Thyroid gland (tissue), 4 donors: ENCODE measurements around the gene PXT1. TPM values are rescaled to one million over a fixed set of nuclear protein-coding genes. Genes with fewer than 3 reads are reported as not detected.
A peak's percentile ranks its signal among the peaks of the same experiment; 100 is the strongest.

Experiments
- DNase-seq, 2 donors: peaks; one replicate each; pipeline ENCODE4 v3.0.0-alpha.2; 2019
- H3K27ac ChIP-seq, 3 donors: fragments of 200-600 bp; sonication (generic); 1 replicate in 2 of 3; 2 replicates in 1 of 3; pipeline ENCODE4 v1.5.1; 2016 to 2019; ENCODE audit warnings: mild to moderate bottlenecking in 1 of 3, moderate library complexity in 1 of 3
- H3K27me3 ChIP-seq: fragments of 200-600 bp; sonication (generic); one replicate; pipeline ENCODE4 v1.5.1; 2019
- H3K36me3 ChIP-seq, 2 donors: fragments of 200-600 bp; sonication (generic); one replicate each; pipeline ENCODE4 v1.5.1; 2016 to 2019
- H3K4me1 ChIP-seq, 2 donors: fragments of 200-600 bp; sonication (generic); one replicate each; pipeline ENCODE4 v1.5.1; 2017 to 2019
- H3K4me3 ChIP-seq, 3 donors: fragments of 200-600 bp; sonication (generic); replicated peaks in 1 of 3; 1 replicate in 2 of 3; 2 replicates in 1 of 3; pipeline ENCODE4 v1.5.1; 2016; ENCODE audit warnings: mild to moderate bottlenecking in 1 of 3
- H3K9me3 ChIP-seq: fragments of 200-600 bp; sonication (generic); one replicate; pipeline ENCODE4 v1.5.1; 2017
- POLR2A ChIP-seq, 2 donors: fragments of 450-650 bp; IDR thresholded peaks; one replicate each; pipeline ENCODE4 v1.6.1; 2017; ENCODE audit warnings: antibody characterized with exemption in 2 of 2, mild to moderate bottlenecking in 2 of 2, moderate library complexity in 1 of 2
- WGBS, 2 donors: methylation state at CpG; one replicate each; pipeline ENCODE4 v1.1.5; 2017; 5-methylcytosine and 5-hydroxymethylcytosine counted together
- intact Hi-C: fragments of 100-400 bp; cut with DNase I; formaldehyde crosslinking; loops from one replicate; pipeline ENCODE4 v1.15.1; 2023
- total RNA-seq, 4 donors: library from RNA; depleted of rRNA; stranded (reverse); fragments of >200 nt; gene quantifications; one replicate each; pipeline ENCODE4 v1.2.3, GENCODE V29; 2016
- TF ChIP-seq, protein P1 (sequence below), 6 experiments: fragments of 200-600 bp in 3 of 6; fragments of 450-650 bp in 3 of 6; sonication (generic) in 3 of 6; IDR thresholded peaks; one replicate each; pipeline ENCODE4 v1.5.1; 2016 to 2019; ENCODE audit warnings: antibody characterized with exemption in 6 of 6, mild to moderate bottlenecking in 2 of 6, inconsistent platforms in 1 of 6, moderate library complexity in 1 of 6

PXT1 gene
- total RNA-seq, 4 donors from 2014 or later: not detected

DNA sequence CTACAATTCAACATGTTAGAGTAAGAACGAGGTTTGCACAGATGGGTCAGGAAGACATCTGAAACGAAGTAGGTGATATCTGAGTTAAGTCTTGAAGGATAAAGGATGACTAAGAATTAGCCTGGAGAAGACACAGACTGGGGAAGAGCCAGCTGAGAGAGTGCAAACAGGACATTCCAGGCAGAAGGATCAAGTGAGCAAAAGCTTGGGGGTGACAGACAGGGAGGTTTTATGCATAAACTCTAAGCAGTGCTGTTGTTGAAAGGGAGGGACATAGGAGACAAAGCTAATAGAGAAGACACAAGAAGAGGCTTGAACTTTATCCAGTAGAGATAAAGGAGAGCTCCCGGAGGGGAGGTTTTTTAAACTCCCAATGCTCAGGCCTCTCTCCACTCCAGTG is 40.2 kb downstream of the PXT1 start:
- H3K36me3 ChIP-seq: no peaks in the 10 kb centered on the region
- no peak for DNase-seq
- H3K9me3 ChIP-seq: no peaks in the 10 kb centered on the region
- H3K27ac ChIP-seq: no peak overlapping the region
- WGBS, 2 donors: 73 to 83% methylated on average over 3 of the region's 3 CpGs
- intact Hi-C loops: no loop called here
- no peak for TF ChIP-seq POLR2A (IDR thresholded peaks at IDR 0.05)
- TF ChIP-seq, protein P1, sequence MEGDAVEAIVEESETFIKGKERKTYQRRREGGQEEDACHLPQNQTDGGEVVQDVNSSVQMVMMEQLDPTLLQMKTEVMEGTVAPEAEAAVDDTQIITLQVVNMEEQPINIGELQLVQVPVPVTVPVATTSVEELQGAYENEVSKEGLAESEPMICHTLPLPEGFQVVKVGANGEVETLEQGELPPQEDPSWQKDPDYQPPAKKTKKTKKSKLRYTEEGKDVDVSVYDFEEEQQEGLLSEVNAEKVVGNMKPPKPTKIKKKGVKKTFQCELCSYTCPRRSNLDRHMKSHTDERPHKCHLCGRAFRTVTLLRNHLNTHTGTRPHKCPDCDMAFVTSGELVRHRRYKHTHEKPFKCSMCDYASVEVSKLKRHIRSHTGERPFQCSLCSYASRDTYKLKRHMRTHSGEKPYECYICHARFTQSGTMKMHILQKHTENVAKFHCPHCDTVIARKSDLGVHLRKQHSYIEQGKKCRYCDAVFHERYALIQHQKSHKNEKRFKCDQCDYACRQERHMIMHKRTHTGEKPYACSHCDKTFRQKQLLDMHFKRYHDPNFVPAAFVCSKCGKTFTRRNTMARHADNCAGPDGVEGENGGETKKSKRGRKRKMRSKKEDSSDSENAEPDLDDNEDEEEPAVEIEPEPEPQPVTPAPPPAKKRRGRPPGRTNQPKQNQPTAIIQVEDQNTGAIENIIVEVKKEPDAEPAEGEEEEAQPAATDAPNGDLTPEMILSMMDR (IDR thresholded peaks at IDR 0.05): no peak
- no peaks in the 10 kb centered on the region for H3K27me3 ChIP-seq
- H3K4me3 ChIP-seq: no peak overlapping the region
- no peaks in the 10 kb centered on the region for H3K4me1 ChIP-seq

DNA sequence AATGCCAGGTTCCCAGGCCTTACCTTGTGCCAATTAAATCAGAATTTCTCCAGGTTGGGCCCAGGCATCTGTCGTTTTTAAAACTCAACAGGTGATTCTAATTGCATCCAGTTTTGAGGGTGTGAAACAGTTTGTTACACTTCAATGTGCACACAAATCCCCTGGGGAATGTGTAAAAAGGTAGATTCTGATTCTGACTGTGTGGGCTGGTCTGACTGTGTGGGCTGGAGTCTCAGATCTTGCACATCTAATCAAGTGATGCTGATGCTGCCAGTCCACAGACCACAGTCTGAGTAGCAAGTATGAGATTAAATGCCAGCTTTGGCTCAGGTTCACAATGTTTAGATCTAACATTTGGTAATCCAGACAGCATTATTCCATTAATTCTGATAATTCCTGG is 42.7 kb downstream of the PXT1 start:
- Histone ChIP-seq H3K4me1 (no peaks in the 10 kb centered on the region), H3K4me3 (no peak overlapping the region), H3K27ac (no peak overlapping the region), H3K9me3 (no peaks in the 10 kb centered on the region), H3K27me3 (no peaks in the 10 kb centered on the region), H3K36me3 (no peaks in the 10 kb centered on the region)
- 74 to 91% methylated on average over 1 of the region's 1 CpG for WGBS, 2 donors
- intact Hi-C loops: no loop called here
- DNase-seq: no peak
- TF ChIP-seq POLR2A (IDR thresholded peaks at IDR 0.05): no peak
- TF ChIP-seq, protein P1 (IDR thresholded peaks at IDR 0.05): no peak

DNA sequence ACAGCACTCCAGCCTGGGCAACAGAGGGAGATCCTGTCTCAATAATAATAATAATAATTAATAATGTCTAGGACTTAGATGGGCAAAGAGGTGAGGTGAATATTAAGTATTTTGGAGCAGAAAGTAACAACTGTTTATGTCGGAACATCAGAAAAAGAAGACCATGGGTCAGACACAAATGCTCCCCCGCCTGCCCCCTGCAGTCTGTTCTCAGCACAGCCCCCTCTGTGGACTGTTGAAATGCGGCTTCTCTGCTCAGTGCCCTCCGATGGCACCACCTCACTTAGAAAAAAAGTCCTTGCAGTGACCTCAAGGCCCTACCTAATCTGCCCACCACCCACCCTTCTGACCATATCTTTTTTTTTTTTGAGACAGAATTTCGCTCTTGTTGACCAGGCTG is 50.0 kb downstream of the PXT1 start:
- Histone ChIP-seq H3K4me3 (no peak overlapping the region), H3K9me3 (no peaks in the 10 kb centered on the region), H3K27me3 (no peaks in the 10 kb centered on the region), H3K27ac (no peak overlapping the region), H3K4me1 (peaks cover 0 to 6% of the 10 kb centered on the region in 2 donors), H3K36me3 (no peaks in the 10 kb centered on the region)
- no peak for TF ChIP-seq POLR2A (IDR thresholded peaks at IDR 0.05)
- TF ChIP-seq, protein P1 (IDR thresholded peaks at IDR 0.05): no peak
- DNase-seq: no peak
- intact Hi-C loops: no loop called here
- WGBS, 2 donors: 90 to 92% methylated on average over 5 of the region's 5 CpGs

DNA sequence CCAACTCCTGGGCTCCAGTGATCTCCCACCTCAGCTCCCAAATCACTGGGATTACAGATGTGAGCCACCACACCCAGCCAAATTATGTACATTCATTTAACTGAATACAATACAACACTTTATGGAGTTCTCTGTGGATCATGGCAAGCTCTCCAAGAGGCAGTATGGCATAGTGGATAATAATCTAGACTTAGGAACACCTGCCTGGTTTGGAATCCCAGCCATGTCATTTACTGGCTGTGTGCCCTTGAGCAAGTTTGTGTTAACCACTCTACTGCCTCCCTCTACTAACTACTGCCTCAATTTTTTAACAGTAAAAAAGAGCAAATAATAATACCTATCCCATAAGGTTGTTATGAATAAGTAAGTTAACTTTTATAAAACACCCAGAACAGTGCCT is 53.3 kb downstream of the PXT1 start:
- Histone ChIP-seq H3K27me3 (no peaks in the 10 kb centered on the region), H3K36me3 (no peaks in the 10 kb centered on the region), H3K4me1 (peaks cover 0 to 13% of the 10 kb centered on the region in 2 donors), H3K9me3 (no peaks in the 10 kb centered on the region), H3K27ac (no peak overlapping the region), H3K4me3 (no peak overlapping the region)
- intact Hi-C loops: no loop called here
- no peak for DNase-seq
- no peak for TF ChIP-seq POLR2A (IDR thresholded peaks at IDR 0.05)
- TF ChIP-seq, protein P1 (IDR thresholded peaks at IDR 0.05): no peak

DNA sequence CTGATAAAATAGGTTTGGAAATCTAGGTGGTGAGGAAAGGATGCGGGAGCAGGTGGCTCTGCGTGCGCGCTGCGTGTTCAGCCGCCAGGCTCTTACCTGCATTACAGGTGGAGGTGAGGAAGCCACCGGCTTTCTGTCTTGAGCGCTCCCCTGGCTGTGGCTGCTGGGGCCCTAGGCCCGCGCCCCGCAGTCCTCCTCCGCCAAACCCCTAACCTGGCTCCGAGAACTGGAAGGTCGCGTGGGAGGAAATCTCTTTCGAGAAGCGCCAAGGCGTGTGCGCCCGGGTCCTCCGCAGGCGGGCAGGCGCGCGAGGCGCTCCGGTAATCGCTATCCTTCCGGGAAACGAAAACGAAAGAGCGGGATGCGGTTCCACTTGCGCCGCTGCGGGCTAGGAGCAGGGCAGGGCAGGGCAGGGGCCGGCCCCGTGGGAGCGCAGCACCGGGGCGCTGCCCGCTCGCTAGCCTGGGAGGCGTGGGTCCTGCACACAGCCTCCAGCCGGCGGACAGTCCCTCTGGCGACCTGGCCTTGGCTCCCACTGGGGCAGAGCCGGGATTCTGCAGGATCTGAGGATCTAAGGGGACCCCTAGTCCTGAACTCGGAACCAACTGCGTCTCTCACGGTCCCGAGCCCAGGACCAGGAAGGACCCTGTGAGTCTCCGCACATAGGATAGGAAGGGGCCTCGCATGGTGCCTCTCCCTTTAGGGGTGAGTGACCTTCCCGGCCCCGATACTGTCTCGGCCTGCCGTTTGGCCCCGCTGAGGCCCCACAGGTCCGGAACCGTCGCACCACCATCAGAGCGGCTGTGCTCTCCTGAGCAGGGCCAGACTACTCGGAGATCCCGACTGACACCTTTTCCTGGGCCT is 55.0 kb downstream of the PXT1 start, which contains the start of gene ETV7:
ETV7 (minus strand) TSS at position 230 of the 864 bp plus-strand sequence; CDS start at position 102, 128 bp downstream.
- Histone ChIP-seq H3K27ac (peak within 1 kb of the TSS in 1 of 3 donors; percentile 6), H3K9me3 (no peaks in the 10 kb centered on the region), H3K27me3 (no peaks in the 10 kb centered on the region), H3K36me3 (no peaks in the 10 kb centered on the region), H3K4me1 (peaks cover 0 to 13% of the 10 kb centered on the region in 2 donors), H3K4me3 (peak within 1 kb of the TSS; percentile 39 to 82 (median 41))
- intact Hi-C loops: no loop called here
- WGBS, 2 donors: 11 to 35% methylated on average over 25 to 36 of the region's 65 CpGs
- DNase-seq: peak; percentile 20 to 45
- TF ChIP-seq, protein P1 (IDR thresholded peaks at IDR 0.05): no peak
- TF ChIP-seq POLR2A (IDR thresholded peaks at IDR 0.05): no peak
